Hypothalamus (tissue), 51 donors: ENCODE measurements around the gene CCDC154.
"Not testable (repeated sequence)": the region's sequence is repeated elsewhere in the genome, so short reads cannot be mapped to it uniquely, and the experiment has no call there.

ENCODE experiments used
- DNase-seq, 51 donors: peaks; one replicate each; lab custom pipeline; 2025; lab: John Stamatoyannopoulos, UW

Gene CCDC154

DNA sequence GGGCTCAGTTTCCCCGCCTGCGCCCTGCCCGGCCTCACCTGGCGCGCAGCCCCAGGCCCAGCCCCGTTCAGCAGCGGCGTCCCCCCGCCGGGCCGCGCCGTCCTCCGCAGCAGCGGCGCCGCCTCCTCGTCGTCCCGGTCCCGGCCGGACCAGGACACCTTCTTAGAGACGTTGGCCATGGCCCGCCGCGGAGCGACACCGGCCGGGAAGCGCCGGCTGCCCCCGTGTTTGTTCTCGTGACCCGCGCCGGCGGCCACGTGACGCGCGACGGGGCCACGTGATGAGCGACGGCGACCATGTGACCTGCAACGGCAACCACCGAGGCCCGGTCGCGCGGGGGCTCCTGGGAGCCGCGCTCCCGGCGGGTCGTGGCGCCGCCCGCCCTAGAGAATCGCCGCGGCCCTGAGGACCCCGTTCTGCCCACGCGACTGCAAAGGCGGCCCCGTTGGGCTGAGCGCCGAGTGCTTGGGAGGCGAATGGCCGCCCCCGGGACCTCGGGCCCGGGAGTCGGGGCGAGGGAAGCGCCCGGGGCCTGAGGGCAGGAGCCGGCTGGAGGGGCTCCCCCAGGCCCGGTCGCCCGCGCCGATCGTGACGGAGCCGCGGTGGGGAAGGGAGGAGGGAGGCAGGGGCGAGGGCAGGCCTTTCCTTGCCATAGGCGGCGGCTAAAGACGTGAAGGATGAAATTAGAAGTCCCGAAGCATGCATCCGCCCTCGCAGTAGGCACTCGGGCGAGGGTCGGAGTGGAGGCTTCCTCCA, 30.6 kb upstream of the CCDC154 start, which contains the start of gene CLCN7:
CLCN7 (minus strand) TSS at position 233 of the 756 bp plus-strand sequence; CDS start at position 179, 54 bp downstream.
- DNase-seq: peak; percentile 44 to 96 (median 82)

DNA sequence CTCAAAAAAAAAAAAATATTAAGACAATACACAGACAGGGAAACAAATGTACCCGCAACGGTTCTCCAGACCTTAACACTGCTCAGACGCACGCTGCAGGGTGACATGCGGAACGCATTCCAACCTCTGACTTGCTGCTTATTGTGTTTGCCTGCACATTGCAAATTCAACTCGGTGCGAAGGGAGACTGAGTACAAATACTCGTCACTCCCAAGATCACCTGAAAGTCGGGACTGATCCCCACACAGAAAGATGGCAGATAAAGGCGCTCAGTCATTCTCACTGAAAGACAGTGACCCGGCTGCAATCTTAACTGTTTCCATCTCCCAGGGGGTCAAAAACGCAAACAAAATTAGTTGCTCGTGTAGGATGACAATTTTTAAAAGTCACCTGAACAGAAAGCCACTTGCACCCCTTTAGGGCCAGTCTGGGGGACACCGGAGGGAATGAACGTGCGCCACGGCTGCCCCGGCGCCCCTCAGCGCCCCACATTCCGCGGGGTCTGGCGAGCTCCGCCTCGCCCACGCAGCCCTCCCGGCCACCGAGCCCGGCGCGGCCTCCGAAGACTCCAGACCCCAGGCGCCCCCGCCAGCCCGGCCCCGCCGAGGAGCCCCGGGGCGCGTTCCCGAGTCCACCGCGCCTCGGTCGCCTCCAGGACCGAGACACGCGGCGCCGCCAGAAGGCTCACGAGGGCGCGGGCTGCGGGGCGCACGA, 29.9 kb upstream of the CCDC154 start:
- no peak for DNase-seq

DNA sequence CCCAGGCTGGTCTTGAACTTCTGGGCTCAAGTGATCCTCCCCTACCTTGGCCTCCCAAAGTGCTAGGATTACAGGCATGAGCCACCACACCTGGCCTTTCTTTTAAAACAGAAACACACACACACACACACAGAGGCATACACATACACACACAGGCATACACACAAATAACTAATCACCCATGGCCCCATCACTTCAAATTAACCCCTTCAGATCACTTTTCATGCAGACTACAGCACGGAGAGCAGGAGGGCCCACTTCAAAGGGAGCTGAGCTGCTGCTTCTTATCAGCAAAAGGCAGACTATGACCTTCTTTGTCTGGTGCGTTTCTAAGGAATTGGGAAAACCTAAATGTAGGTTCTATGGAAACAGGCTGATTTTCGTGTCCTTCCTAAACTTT, 28.6 kb upstream of the CCDC154 start:
- no peak for DNase-seq

DNA sequence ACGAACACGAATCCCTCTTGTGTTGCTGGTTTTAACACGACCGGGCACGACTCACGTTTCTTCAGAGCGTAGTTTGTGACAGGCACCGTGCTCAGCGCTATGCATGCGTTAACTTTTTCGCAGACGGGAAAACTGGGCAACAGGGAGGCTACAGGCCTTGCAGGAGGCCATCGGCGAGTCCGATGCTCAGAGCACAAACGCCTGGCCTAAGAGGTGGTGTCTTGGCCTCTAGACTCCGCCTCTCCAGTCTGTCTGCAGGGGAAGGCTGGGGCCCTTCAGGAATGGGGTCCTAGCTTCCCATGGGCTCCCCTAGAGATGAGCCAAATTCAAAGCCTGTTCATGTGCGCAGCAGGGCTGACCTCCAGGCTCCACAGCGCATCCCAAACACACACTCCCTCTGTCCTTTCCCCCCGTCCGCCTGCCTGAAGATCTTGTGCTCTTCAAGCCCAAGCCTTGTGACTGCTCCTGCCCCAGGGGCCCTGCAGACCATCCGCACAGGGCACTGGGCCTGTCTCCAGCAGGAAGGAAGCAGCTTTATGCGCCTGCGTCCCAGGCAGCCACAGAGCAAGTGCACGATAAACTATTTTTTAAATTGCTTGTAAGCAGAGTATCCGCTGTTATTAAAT, 27.3 kb upstream of the CCDC154 start:
- no peak for DNase-seq

DNA sequence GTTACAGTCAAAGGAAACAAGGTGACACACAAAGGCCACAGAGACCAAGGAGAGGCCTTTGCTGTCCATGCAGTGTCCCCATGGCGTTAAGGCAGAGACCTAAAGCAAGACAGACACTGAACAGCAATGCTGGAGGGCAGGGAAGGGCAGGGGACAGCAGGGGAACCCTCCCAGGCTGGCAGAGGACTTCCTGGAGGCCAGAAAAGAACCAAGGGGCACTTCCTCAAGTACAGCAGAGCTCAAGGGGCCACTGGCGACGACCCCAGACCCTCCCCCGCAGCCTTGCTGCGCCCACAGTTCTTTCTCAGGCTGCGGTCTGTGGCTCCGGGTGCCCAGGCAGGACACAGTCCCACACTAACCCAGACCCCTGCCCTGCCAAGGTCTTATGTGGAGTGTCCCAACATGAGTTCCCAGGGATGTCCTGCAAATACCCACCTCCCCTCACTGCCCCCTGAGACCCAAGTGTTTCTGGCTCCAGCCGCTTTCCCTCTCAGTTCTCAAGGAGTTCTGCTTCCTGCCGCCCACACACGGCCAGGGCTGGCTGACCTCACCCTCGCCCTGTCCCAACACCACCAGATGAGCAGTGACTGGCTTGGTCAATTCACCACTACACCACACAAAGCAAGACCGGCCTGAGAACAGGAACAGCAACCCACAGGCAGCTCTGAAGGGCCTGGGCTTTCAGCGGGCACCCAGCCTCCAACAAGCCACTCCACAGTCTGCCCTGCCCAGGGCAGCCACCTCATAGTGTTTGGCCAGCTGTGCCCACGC, 26.3 kb upstream of the CCDC154 start:
- DNase-seq: no peak

DNA sequence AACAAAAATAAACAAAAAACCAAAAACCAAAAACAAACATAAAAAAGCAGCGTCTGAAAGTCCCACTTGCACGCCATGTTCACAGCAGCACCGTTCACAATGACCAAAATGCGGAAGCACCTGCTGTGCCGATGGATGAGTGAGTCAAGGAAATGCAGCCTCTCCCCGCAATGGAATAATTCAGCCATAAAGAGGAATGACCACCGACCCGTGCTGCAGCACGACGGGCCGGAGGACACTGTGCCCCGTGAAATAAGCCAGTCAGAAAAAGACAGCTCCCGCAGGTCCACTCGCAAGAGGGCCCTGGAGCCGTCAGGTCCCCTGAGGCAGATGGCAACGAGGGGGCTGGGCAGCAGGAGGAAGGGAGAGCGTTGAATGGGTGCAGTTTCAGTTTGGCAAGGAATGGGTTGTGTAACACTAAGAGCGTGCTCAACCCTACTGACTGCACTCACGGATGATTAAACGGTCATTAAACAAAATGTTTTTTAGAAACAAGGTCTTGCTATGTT, 25.4 kb upstream of the CCDC154 start:
- DNase-seq: no peak

DNA sequence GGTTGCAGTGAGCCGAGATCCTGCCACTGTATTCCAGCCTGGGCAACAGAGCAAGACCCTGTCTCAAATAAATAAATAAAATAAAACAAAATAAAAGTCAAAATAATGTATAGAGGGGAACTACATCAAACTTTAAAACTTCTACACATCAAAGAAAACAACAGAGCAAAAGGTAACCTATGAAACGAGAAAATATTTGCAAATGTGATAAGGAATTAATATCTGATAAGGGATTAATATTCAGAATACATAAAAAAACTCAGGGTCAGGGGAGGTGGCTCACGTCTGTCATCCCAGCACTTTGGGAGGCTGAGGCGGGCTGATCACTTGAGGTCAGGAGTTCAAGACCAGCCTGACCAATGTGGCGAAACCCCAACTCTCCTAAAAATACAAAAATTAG, 24.8 kb upstream of the CCDC154 start:
- not testable (repeated sequence) for DNase-seq

DNA sequence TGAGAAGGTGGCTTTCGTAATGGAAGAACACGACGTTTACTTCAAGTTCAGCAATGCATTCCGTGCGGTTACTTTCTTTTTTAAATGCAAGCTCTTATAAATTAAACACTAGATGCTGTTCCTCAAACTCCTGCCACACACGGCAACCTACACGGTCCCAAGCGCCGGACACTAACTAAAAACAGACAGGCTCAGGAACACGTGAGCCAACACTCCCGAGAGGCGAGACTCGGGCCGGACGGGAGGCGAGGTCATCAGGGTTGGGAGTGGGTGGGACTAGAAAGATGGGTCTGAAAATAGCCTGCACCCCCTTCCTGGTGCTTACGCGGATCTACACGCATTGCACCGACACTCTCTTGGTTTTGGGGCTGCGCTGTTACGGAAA, 24.1 kb upstream of the CCDC154 start:
- no peak for DNase-seq

DNA sequence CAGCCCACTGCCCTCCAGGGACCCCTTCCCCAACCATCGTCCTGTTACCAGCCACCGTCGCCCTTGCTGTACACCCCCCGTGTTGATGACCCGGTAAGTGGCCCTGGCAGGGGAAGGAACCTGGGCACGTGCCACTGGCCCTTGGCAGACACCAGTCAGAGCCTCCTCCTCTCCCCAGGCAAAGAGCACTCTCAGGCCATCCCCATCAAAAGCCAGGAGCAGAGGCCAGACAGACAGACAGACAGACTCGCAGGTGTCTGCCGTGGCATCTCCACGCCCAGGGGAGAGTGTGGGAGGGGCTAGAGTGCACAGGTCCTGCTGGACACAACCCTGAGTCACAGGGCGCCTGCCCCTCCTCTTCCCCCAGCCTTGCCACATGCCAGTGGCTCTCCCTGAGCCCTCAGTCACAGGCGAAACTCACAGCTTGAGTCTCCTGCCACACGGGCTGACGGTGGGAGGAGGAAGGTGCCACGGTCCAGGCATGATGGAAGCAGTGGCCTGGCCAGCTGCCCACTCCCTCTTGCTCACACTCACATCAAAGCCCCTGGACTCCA, 22.7 kb upstream of the CCDC154 start:
- DNase-seq: no peak

DNA sequence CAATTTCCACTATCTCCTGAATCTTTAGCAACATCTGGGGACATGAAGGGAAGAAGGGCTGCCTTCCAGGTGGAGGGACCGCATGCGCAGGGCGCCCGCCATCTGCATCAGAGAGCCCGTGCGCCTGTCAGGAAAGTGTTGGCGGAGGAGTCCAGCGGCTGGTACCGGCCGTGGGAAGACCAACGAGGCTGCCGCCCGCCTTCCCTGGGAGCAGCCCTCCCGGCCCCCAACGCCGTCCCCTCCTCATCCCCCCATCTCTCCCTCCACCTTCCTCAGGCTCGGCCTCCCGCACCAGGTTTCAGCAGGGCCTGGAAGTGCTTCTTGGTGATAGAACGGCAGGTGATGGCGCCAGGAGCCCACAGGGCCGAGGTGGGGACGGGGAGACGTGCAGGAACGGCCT, 21.7 kb upstream of the CCDC154 start:
- DNase-seq: no peak

DNA sequence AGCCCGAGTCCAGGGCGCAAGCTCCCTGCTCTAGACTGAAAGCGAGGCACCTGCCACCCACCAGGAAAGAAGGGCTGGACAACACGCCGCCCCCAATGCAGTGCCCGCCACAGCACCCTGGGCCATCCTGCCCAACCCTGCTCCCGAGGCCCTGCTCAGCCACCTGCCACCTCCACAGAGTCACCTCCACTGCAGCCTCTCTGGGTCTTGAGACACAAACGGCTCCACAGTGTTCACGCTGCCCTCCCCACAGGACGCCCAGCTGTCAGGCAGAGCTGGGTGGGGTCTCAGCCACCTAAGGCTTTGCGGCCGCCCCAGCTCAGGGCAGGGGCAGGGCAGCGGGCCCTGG, 21.2 kb upstream of the CCDC154 start:
- no peak for DNase-seq

DNA sequence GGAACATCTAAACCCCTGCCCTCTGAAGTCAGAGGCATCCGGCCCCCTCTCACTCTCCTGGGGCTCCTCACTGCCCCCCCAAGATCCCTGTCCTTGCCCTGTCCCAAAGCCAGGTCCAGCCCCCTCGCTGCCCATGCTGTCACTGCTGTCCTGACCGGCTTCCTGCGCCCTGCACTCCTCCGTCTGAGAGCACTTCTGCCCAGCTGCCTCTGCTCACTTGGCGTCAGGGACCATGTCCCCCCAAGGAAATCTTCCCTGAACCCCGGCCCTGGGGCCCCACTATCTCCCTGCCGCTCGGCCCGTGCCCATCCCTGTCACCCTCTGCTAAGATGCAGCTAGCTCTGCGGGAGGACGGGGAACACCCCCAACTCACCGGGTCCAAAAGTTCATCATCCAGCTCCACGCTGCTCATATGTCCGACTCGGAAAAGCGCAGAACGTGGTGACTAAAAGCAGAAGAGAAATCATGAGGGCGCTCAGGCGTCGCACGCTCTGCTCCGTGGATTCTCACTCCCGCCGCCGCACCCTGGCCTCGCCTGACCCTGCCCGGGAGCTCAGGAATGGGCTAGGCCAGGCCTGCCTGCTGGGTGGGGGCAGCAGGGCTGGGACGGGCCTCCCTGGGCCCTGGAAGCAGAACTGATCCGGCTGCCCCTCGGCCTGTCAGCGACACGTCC, 20.7 kb upstream of the CCDC154 start:
- DNase-seq: no peak

DNA sequence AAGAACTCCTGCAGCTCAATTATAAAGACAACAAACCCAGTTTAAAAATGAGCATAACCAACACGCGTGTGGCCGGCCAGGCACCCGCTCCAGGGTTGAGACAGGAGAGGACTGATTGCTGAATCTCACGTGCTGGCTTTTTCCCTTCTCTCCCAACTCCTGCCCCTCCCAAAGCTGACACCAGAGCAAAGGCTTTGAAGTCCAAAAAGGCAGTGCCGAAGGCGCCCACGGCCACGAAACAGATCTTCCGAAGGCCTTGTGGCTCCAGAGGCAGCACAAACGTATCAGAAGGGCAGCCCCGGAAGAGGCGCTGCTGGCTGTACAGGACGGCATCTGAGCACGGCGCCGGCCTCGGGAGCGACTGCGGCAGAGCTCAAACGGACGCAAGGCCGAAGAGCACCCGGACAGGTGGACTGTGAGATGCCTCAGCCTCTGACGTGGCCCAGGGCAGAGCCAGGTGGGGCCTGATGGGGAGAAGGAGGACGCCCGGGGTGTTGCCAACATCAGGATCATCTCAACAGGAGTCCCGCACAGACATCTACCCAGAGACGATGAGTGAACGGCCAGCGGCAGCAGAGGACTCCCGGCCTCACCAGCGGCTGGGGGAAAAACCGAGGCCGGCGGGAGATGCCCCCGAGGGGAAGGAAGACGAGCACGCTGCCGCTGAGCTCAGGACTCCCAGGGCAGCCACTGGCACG, 20.0 kb upstream of the CCDC154 start:
- no peak for DNase-seq

DNA sequence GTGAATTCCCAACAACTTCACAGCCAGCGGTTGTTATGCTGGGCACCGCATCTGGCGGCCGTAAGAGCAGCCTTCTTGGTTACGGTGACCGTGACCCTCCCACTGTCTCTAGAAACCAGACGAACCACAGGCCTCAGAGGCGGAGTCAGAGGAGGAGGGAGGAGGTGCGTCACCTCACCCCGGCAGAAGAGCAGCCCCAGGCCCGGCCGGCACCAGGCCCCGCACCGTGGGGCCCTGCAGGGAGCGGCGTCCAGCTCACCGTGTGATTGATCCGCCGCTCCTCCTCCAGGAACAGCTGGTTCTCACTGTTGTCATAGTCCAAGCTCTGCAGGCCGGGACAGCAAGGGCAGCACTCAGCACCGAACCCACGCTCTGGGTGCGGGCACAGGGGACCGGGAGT, 16.8 kb upstream of the CCDC154 start:
- DNase-seq: no peak

DNA sequence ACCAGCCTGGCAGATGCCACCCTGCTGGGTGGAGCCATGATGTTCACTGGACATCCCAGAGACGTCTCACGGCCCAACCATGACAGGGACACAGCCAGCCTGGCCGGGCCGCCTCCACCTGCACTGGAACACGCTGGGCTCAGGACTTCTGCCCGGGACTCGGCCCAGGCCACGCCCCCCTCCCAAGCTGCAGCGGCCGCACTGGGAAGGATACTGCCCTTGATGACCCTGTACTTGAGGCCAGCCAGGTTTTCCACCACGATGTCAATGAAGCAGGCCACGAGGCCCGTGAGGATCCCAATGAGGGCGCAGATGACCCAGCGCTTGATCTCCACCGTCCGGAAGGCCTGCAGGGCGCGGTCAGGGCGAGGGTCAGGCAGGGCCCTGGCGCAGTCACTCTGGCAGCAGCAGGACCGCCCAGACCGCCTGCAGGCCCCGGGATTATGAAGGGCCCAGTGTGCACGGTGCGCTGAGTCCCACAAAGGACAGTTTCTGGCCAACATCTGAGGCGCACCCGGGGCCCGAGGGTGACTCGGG, 16.3 kb upstream of the CCDC154 start:
- no peak for DNase-seq

DNA sequence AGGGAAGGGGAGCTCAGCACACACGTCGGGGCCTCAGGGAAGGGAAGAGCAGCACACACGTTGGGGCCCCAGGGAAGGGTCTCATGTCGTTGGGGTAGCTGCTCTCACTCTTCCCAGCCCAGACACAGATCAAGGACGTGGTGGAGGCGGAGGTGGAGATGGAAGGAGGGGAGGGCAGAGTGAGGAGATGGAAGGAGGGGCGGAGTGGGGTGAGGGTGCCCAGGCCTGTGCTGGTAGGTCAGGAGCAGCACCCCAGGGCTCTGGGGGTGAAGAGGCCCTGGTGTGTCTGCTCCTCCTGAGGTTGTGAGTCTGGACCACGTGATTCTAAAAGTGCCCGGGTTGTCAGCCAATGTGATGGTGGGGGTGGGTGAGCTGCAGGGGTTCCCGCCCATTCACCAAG, 15.6 kb upstream of the CCDC154 start:
- DNase-seq: no peak

DNA sequence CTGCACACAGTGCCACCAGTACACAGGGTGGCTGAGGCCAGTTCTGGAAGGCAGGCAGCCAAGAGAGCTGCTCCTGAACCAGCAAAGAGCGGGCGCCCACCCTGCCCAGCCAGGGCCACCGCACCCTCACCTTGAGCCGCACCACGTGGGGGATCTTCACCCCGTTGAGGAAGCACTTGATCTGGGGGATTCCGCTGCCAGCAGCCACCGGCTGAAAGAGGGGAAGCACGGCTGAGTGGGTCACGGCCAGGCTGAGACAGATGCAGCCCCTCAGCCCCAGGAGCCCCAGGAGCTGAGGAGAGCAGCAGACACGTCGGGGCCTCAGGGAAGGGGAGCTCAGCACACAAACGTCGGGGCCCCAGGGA, 14.6 kb upstream of the CCDC154 start:
- no peak for DNase-seq

DNA sequence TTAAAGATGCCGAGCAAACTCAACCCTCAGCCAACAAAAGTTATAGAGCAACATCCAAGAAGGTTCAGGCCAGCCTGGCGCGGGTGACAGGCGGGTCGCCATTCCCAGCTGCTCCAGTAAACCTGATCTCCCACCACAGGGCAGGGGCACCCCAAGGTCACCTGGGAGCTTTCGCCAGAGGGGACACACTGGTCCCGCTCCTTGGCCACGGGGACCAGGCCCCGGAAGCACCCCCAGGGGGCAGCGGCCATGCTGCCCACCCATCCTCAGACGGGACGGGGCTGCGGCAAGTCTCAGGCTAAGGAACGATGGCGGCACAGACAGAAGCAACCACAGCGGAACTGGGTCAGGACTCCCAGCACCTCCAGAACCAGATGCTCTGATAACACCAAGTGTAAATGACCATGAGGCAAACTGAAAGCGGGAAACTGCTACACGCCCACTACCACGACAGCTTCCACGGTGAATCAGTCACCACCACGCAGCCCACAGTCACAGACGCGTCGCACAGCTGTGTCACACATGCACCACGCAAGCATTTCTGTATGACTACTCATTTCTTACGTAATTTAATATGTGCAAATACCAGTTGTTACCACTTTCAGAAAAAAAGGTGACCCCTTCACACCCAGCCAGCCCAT, 14.1 kb upstream of the CCDC154 start:
- DNase-seq: peak in 1 of 51 donors; percentile 49
